ENCODE results near the gene MTURN.

MTURN gene

GRCh38 chr7:30117896-30118295 is 16.9 kb upstream of the MTURN start:
- intact Hi-C loops (cut with DNase I; ENCODE audit: low total_unique reads), result no loop called here
- H3K27me3 ChIP-seq, result no peaks in the 10 kb centered on the region
- peaks cover 0 to 17% (median 12%) of the 10 kb centered on the region in 4 donors for H3K4me1 ChIP-seq
- peak overlapping the region in 1 of 2 donors; percentile 42 for H3K27ac ChIP-seq
- DNase-seq, result no peak
- TF ChIP-seq, protein P1, sequence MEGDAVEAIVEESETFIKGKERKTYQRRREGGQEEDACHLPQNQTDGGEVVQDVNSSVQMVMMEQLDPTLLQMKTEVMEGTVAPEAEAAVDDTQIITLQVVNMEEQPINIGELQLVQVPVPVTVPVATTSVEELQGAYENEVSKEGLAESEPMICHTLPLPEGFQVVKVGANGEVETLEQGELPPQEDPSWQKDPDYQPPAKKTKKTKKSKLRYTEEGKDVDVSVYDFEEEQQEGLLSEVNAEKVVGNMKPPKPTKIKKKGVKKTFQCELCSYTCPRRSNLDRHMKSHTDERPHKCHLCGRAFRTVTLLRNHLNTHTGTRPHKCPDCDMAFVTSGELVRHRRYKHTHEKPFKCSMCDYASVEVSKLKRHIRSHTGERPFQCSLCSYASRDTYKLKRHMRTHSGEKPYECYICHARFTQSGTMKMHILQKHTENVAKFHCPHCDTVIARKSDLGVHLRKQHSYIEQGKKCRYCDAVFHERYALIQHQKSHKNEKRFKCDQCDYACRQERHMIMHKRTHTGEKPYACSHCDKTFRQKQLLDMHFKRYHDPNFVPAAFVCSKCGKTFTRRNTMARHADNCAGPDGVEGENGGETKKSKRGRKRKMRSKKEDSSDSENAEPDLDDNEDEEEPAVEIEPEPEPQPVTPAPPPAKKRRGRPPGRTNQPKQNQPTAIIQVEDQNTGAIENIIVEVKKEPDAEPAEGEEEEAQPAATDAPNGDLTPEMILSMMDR (IDR thresholded peaks at IDR 0.05), result no peak
- no peak overlapping the region for H3K4me3 ChIP-seq
- H3K36me3 ChIP-seq, result no peaks in the 10 kb centered on the region
- H3K9me3 ChIP-seq, result peaks cover 0 to 8% (median 5%) of the 10 kb centered on the region in 3 donors

- no peak overlapping the region for H3K27ac ChIP-seq
- DNase-seq, result no peak
- no peaks in the 10 kb centered on the region for H3K36me3 ChIP-seq
- intact Hi-C loops (cut with DNase I; ENCODE audit: low total_unique reads), result no loop called here
- TF ChIP-seq, protein P1 (IDR thresholded peaks at IDR 0.05), result no peak
- H3K27me3 ChIP-seq, result no peaks in the 10 kb centered on the region
- no peaks in the 10 kb centered on the region for H3K9me3 ChIP-seq
- no peak overlapping the region for H3K4me3 ChIP-seq
- peaks cover 0 to 17% (median 12%) of the 10 kb centered on the region in 4 donors for H3K4me1 ChIP-seq
Observed at GRCh38 chr7:30119890-30120577, 14.8 kb upstream of the MTURN start.

GRCh38 chr7:30133736-30134610 is 813 bp upstream of the MTURN start:
- Histone ChIP-seq H3K4me3 (peak overlapping the region; percentile 90 to 91), H3K27ac (peak overlapping the region; percentile 92 to 95), H3K27me3 (no peaks in the 10 kb centered on the region), H3K36me3 (no peaks in the 10 kb centered on the region), H3K9me3 (no peaks in the 10 kb centered on the region), H3K4me1 (peaks cover 0 to 35% (median 24%) of the 10 kb centered on the region in 4 donors)
- TF ChIP-seq, protein P1 (IDR thresholded peaks at IDR 0.05), result no peak
- no peak for DNase-seq
- intact Hi-C loops (cut with DNase I; ENCODE audit: low total_unique reads), result loop anchor here (10.0 kb wide), 1 partner anchor 151 kb away; the partner anchor contains the start of gene ZNRF2

DNA sequence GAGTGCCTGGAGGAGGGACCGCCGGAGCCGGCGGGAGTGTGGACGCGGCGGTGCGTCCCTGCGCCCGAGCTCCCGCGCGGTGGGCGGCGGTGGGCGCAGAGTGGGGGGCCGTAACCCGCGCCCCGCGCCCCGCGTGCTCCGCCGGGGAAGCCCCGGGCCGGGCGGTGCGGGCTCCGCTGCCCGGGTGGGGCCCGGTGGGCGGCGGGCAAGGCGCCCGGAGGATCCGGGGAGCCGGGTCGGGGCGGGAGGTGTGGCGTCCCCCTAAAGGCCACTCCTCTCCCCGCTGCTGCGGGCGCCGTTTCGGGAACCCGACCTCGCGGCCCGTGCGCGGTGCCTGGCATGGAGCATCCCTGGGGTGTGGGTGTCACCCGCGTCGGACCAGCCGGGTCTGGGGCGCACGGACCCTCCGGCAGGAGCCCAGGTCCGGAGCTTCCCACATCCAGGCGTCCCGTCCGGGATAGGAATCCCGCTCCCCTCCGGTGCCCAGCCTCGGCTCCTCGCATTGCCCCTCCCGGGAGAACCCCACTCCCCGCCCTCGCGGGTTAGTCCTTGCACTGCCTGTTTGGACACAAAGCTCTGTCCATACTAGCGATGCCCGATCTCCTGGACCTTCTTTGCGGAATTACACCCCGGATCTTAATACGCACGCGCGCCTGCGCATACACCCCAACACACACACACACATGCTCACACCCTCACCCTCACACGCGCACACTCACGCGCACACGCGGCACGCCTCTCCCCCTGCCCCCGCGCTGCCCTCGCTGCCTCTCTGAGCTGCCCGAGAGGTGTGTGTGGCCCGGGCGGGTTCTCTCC is 723 bp downstream of the MTURN start:
- H3K4me1 ChIP-seq, result peaks cover 0 to 50% (median 27%) of the 10 kb centered on the region in 4 donors
- H3K27me3 ChIP-seq, result no peaks in the 10 kb centered on the region
- H3K27ac ChIP-seq, result peak overlapping the region; percentile 92 to 95
- peak; percentile 81 to 85 for DNase-seq
- H3K4me3 ChIP-seq, result peak overlapping the region; percentile 90 to 91
- intact Hi-C loops (cut with DNase I; ENCODE audit: low total_unique reads), result loop anchor here (5.0 to 10.0 kb wide), 2 partner anchors 108 to 149 kb away; partner anchors contain the start of genes FKBP14, PLEKHA8 and ZNRF2
- TF ChIP-seq, protein P1 (IDR thresholded peaks at IDR 0.05), result no peak
- no peaks in the 10 kb centered on the region for H3K36me3 ChIP-seq
- no peaks in the 10 kb centered on the region for H3K9me3 ChIP-seq

GRCh38 chr7:30136117-30136731 is 1.4 kb downstream of the MTURN start:
- DNase-seq, result no peak
- TF ChIP-seq, protein P1 (IDR thresholded peaks at IDR 0.05), result no peak
- Histone ChIP-seq H3K36me3 (no peaks in the 10 kb centered on the region), H3K4me1 (peaks cover 0 to 57% (median 27%) of the 10 kb centered on the region in 4 donors), H3K4me3 (peak overlapping the region; percentile 90 to 91), H3K9me3 (no peaks in the 10 kb centered on the region), H3K27ac (peak overlapping the region; percentile 92 to 95), H3K27me3 (no peaks in the 10 kb centered on the region)
- intact Hi-C loops (cut with DNase I; ENCODE audit: low total_unique reads), result loop anchor here (5.0 to 10.0 kb wide), 2 partner anchors 109 to 149 kb away; partner anchors contain the start of genes FKBP14, PLEKHA8 and ZNRF2
